ENCODE measurements around the gene TTC39C.
"Not testable (repeated sequence)": the region's sequence is repeated elsewhere in the genome, so short reads cannot be mapped to it uniquely, and the experiment has no call there.

Gene TTC39C

DNA sequence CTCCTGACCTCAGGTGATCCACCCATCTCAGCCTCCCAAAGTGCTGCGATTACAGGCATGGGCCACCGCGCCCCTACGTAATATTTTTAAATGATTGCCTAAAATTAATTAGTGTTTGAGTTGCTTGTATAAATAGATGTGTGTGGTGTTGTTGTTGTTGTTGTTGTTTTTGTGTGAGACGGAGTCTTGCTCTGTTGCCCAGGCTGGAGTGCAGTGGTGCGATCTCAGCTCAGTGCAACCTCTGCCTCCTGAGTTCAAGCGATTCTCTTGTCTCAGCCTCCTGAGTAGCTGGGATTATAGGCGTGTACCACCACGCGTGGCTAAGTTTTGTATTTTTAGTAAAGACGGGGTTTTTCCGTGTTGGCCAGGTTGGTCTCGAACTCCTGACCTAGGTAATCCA lies 14.4 kb downstream of the TTC39C start:
- Mint-ChIP-seq H3K36me3 (ENCODE audit: insufficient read depth) (peaks cover 19% of the 10 kb centered on the region), H3K4me1 (peaks cover 75% of the 10 kb centered on the region)
- not testable (repeated sequence) for H3K27ac Mint-ChIP-seq (ENCODE audit: low read depth); H3K27me3 Mint-ChIP-seq; H3K4me3 Mint-ChIP-seq; ATAC-seq (replicated peaks; ENCODE audit: extremely low read depth, poor library complexity, severe bottlenecking); DNase-seq (ENCODE audit: low spot score in 2 of 2); H3K9me3 Mint-ChIP-seq

DNA sequence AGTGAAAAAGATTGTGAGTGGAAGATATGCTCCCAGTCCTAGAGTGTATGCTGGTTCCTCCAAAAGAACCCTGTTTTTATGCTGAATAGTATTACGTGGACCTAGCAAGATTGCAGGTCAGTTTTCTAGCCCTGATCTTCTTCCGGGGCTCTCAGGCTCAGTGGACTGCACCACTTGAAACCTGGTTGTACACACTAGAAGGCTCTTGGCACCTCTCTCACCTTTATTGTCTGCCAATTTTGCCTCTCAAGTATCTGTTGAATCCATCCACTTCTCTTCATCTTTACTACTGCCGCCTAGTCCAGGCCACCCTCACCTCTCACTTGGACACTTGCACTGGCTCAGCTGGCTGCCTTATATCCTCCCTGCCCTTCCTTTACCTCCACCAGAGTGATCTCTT lies 16.8 kb downstream of the TTC39C start:
- ATAC-seq (replicated peaks; ENCODE audit: extremely low read depth, poor library complexity, severe bottlenecking) (no peak), DNase-seq (ENCODE audit: low spot score in 2 of 2) (no peak)
- Mint-ChIP-seq H3K27ac (ENCODE audit: low read depth) (peak overlapping the region; percentile 58), H3K27me3 (no peaks in the 10 kb centered on the region), H3K36me3 (ENCODE audit: insufficient read depth) (peaks cover 13% of the 10 kb centered on the region), H3K4me3 (peak overlapping the region; percentile 10), H3K9me3 (no peaks in the 10 kb centered on the region), H3K4me1 (peaks cover 72% of the 10 kb centered on the region)

GRCh38 chr18:24031916-24032315 lies 17.4 kb downstream of the TTC39C start:
- Mint-ChIP-seq H3K36me3 (ENCODE audit: insufficient read depth) (peaks cover 13% of the 10 kb centered on the region), H3K27me3 (no peaks in the 10 kb centered on the region), H3K4me3 (peak overlapping the region; percentile 10), H3K27ac (ENCODE audit: low read depth) (peak overlapping the region; percentile 58), H3K9me3 (no peaks in the 10 kb centered on the region), H3K4me1 (peaks cover 72% of the 10 kb centered on the region)
- ATAC-seq (replicated peaks; ENCODE audit: extremely low read depth, poor library complexity, severe bottlenecking) (no peak), DNase-seq (ENCODE audit: low spot score in 2 of 2) (no peak)

GRCh38 chr18:24033641-24034412 lies 19.3 kb downstream of the TTC39C start:
- DNase-seq (ENCODE audit: low spot score in 2 of 2) (no peak), ATAC-seq (replicated peaks; ENCODE audit: extremely low read depth, poor library complexity, severe bottlenecking) (no peak)
- peak overlapping the region; percentile 23 for H3K27ac Mint-ChIP-seq (ENCODE audit: low read depth)
- no peaks in the 10 kb centered on the region for H3K9me3 Mint-ChIP-seq
- H3K36me3 Mint-ChIP-seq (ENCODE audit: insufficient read depth), result peaks cover 11% of the 10 kb centered on the region
- H3K4me3 Mint-ChIP-seq, result peak overlapping the region; percentile 10
- H3K27me3 Mint-ChIP-seq, result no peaks in the 10 kb centered on the region
- H3K4me1 Mint-ChIP-seq, result peaks cover 71% of the 10 kb centered on the region

DNA sequence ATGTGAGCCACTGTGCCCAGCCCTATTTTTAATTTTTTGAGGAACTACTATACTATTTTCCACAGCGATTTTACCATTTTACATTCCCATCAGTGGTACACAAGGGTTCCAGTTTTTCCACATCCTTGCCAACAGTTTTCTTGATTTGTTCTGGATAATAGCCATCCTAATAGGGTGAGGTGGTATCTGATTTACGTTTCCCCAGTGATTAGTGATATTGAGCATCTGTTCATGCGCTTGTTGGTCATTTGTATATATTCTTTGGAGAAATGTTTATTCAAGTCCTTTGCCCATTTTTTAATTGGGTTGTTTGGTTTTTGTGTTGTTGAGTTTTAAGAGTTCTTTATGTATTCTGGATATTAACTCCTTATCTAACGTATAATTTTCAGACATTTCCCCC lies 20.8 kb downstream of the TTC39C start:
- ATAC-seq (replicated peaks; ENCODE audit: extremely low read depth, poor library complexity, severe bottlenecking) (no peak), DNase-seq (ENCODE audit: low spot score in 2 of 2) (no peak)
- Mint-ChIP-seq H3K4me1 (peaks cover 70% of the 10 kb centered on the region), H3K36me3 (ENCODE audit: insufficient read depth) (peaks cover 9% of the 10 kb centered on the region), H3K27ac (ENCODE audit: low read depth) (no peak overlapping the region), H3K27me3 (no peaks in the 10 kb centered on the region), H3K9me3 (no peaks in the 10 kb centered on the region), H3K4me3 (no peak overlapping the region)

- Mint-ChIP-seq H3K36me3 (ENCODE audit: insufficient read depth) (peaks cover 8% of the 10 kb centered on the region), H3K4me1 (peaks cover 89% of the 10 kb centered on the region), H3K9me3 (no peaks in the 10 kb centered on the region), H3K27ac (ENCODE audit: low read depth) (peak overlapping the region; percentile 54), H3K4me3 (peak overlapping the region; percentile 42), H3K27me3 (no peaks in the 10 kb centered on the region)
- ATAC-seq (replicated peaks; ENCODE audit: extremely low read depth, poor library complexity, severe bottlenecking) (no peak), DNase-seq (ENCODE audit: low spot score in 2 of 2) (no peak)
These were observed 25.1 kb downstream of the TTC39C start for GRCh38 chr18:24039671-24040070.

GRCh38 chr18:24041691-24042090 lies 27.1 kb downstream of the TTC39C start:
- peaks cover 72% of the 10 kb centered on the region for H3K4me1 Mint-ChIP-seq
- H3K4me3 Mint-ChIP-seq, result no peak overlapping the region
- H3K27ac Mint-ChIP-seq (ENCODE audit: low read depth), result no peak overlapping the region
- no peak for DNase-seq (ENCODE audit: low spot score in 2 of 2)
- ATAC-seq (replicated peaks; ENCODE audit: extremely low read depth, poor library complexity, severe bottlenecking), result no peak
- H3K9me3 Mint-ChIP-seq, result no peaks in the 10 kb centered on the region
- H3K27me3 Mint-ChIP-seq, result no peaks in the 10 kb centered on the region
- H3K36me3 Mint-ChIP-seq (ENCODE audit: insufficient read depth), result peaks cover 6% of the 10 kb centered on the region

- ATAC-seq (replicated peaks; ENCODE audit: extremely low read depth, poor library complexity, severe bottlenecking), result no peak
- peak overlapping the region; percentile 19 for H3K27ac Mint-ChIP-seq (ENCODE audit: low read depth)
- H3K4me3 Mint-ChIP-seq, result peak overlapping the region; percentile 39
- H3K27me3 Mint-ChIP-seq, result no peaks in the 10 kb centered on the region
- H3K9me3 Mint-ChIP-seq, result no peaks in the 10 kb centered on the region
- H3K4me1 Mint-ChIP-seq, result peaks cover 67% of the 10 kb centered on the region
- no peak for DNase-seq (ENCODE audit: low spot score in 2 of 2)
- H3K36me3 Mint-ChIP-seq (ENCODE audit: insufficient read depth), result peaks cover 4% of the 10 kb centered on the region
These were observed 28.8 kb downstream of the TTC39C start for GRCh38 chr18:24043403-24043802.

GRCh38 chr18:24048261-24048660 lies 33.7 kb downstream of the TTC39C start:
- no peak for DNase-seq (ENCODE audit: low spot score in 2 of 2)
- peak overlapping the region; percentile 84 for H3K27ac Mint-ChIP-seq (ENCODE audit: low read depth)
- H3K9me3 Mint-ChIP-seq, result no peaks in the 10 kb centered on the region
- ATAC-seq (replicated peaks; ENCODE audit: extremely low read depth, poor library complexity, severe bottlenecking), result no peak
- H3K36me3 Mint-ChIP-seq (ENCODE audit: insufficient read depth), result peaks cover 7% of the 10 kb centered on the region
- peaks cover 60% of the 10 kb centered on the region for H3K4me1 Mint-ChIP-seq
- no peak overlapping the region for H3K4me3 Mint-ChIP-seq
- no peaks in the 10 kb centered on the region for H3K27me3 Mint-ChIP-seq

- peaks cover 60% of the 10 kb centered on the region for H3K4me1 Mint-ChIP-seq
- H3K27ac Mint-ChIP-seq (ENCODE audit: low read depth), result peak overlapping the region; percentile 84
- no peak for ATAC-seq (replicated peaks; ENCODE audit: extremely low read depth, poor library complexity, severe bottlenecking)
- no peaks in the 10 kb centered on the region for H3K27me3 Mint-ChIP-seq
- no peaks in the 10 kb centered on the region for H3K9me3 Mint-ChIP-seq
- no peak for DNase-seq (ENCODE audit: low spot score in 2 of 2)
- H3K36me3 Mint-ChIP-seq (ENCODE audit: insufficient read depth), result peaks cover 8% of the 10 kb centered on the region
- no peak overlapping the region for H3K4me3 Mint-ChIP-seq
These were observed 34.6 kb downstream of the TTC39C start for GRCh38 chr18:24049142-24049541.

- Mint-ChIP-seq H3K4me3 (no peak overlapping the region), H3K9me3 (no peaks in the 10 kb centered on the region), H3K27me3 (no peaks in the 10 kb centered on the region), H3K4me1 (peaks cover 76% of the 10 kb centered on the region), H3K36me3 (ENCODE audit: insufficient read depth) (peaks cover 6% of the 10 kb centered on the region), H3K27ac (ENCODE audit: low read depth) (peak overlapping the region; percentile 35)
- DNase-seq (ENCODE audit: low spot score in 2 of 2) (no peak), ATAC-seq (replicated peaks; ENCODE audit: extremely low read depth, poor library complexity, severe bottlenecking) (no peak)
These were observed 36.7 kb downstream of the TTC39C start for GRCh38 chr18:24051031-24051947.

GRCh38 chr18:24052053-24052452 lies 37.5 kb downstream of the TTC39C start:
- no peak overlapping the region for H3K4me3 Mint-ChIP-seq
- H3K4me1 Mint-ChIP-seq, result peaks cover 77% of the 10 kb centered on the region
- H3K27ac Mint-ChIP-seq (ENCODE audit: low read depth), result peak overlapping the region; percentile 35
- H3K27me3 Mint-ChIP-seq, result no peaks in the 10 kb centered on the region
- DNase-seq (ENCODE audit: low spot score in 2 of 2) (no peak), ATAC-seq (replicated peaks; ENCODE audit: extremely low read depth, poor library complexity, severe bottlenecking) (no peak)
- H3K36me3 Mint-ChIP-seq (ENCODE audit: insufficient read depth), result peaks cover 6% of the 10 kb centered on the region
- H3K9me3 Mint-ChIP-seq, result no peaks in the 10 kb centered on the region

DNA sequence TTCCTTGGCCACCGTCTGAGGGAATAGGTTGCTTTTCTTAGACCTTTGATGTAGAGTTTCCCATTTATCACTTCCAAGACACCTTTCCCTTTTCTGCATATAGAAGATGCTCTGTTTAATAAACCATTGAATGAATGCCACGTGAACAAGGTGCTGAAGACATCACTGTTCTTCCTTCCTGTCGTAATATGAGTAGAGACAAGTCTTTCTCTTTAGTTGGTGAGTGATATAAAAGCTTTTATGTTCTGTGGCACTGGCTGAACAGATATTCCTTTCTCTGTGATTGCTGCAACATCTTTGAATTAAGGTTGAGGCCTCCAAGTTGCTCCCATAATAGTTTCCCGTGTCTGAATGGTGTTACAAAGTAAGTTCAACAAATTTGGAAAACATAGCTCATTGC lies 38.7 kb downstream of the TTC39C start:
- Mint-ChIP-seq H3K9me3 (no peaks in the 10 kb centered on the region), H3K36me3 (ENCODE audit: insufficient read depth) (peaks cover 6% of the 10 kb centered on the region), H3K4me1 (peaks cover 82% of the 10 kb centered on the region), H3K27ac (ENCODE audit: low read depth) (peak overlapping the region; percentile 71), H3K27me3 (no peaks in the 10 kb centered on the region), H3K4me3 (peak overlapping the region; percentile 2)
- ATAC-seq (replicated peaks; ENCODE audit: extremely low read depth, poor library complexity, severe bottlenecking) (peak; percentile 60), DNase-seq (ENCODE audit: low spot score in 2 of 2) (no peak)

All from central memory CD8-positive, alpha-beta T cell (primary cell).